ENCODE measurements around the gene BCAP31.

Gene BCAP31

DNA sequence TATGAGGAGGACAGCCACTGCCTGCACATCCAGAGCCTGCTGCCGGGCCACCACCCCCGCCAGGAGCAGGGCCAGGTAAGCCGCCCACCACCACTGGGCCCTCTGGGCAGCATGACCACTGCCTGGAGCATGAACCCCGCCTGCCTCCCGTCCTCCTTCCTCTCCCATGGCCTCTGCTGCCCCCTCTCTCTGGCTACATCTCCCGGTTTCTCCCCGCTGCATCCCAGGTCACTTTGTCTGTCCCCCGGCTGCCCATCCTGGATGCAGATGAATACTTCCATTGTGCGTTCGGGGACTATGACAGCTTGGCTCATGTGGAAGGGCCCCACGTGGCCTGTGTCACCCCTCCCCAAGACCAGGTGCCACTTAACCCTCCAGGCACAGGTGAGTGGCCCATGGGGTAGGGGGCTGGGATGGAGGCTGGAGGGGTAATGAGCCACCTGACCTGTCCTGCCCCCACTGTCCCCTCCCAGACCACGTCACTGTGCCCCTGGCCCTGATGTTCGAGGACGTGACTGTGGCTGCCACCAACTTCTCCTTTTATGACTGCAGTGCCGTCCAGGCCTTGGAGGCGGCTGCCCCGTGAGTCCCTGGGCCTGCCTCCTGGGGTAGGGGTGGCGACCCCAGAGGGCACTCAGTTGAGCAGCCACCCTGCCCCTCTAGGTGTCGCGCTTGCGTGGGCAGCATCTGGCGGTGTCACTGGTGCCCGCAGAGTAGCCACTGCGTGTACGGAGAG, 45.8 kb upstream of the BCAP31 start:
- H3K4me3 ChIP-seq (ENCODE audit: low read depth, low read length): no peak overlapping the region
- DNase-seq (ENCODE audit: low read depth): no peak
- TF ChIP-seq, protein P1, sequence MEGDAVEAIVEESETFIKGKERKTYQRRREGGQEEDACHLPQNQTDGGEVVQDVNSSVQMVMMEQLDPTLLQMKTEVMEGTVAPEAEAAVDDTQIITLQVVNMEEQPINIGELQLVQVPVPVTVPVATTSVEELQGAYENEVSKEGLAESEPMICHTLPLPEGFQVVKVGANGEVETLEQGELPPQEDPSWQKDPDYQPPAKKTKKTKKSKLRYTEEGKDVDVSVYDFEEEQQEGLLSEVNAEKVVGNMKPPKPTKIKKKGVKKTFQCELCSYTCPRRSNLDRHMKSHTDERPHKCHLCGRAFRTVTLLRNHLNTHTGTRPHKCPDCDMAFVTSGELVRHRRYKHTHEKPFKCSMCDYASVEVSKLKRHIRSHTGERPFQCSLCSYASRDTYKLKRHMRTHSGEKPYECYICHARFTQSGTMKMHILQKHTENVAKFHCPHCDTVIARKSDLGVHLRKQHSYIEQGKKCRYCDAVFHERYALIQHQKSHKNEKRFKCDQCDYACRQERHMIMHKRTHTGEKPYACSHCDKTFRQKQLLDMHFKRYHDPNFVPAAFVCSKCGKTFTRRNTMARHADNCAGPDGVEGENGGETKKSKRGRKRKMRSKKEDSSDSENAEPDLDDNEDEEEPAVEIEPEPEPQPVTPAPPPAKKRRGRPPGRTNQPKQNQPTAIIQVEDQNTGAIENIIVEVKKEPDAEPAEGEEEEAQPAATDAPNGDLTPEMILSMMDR (conservative IDR thresholded peaks at IDR 0.05; ENCODE audit: low read depth, low read length): no peak

DNA sequence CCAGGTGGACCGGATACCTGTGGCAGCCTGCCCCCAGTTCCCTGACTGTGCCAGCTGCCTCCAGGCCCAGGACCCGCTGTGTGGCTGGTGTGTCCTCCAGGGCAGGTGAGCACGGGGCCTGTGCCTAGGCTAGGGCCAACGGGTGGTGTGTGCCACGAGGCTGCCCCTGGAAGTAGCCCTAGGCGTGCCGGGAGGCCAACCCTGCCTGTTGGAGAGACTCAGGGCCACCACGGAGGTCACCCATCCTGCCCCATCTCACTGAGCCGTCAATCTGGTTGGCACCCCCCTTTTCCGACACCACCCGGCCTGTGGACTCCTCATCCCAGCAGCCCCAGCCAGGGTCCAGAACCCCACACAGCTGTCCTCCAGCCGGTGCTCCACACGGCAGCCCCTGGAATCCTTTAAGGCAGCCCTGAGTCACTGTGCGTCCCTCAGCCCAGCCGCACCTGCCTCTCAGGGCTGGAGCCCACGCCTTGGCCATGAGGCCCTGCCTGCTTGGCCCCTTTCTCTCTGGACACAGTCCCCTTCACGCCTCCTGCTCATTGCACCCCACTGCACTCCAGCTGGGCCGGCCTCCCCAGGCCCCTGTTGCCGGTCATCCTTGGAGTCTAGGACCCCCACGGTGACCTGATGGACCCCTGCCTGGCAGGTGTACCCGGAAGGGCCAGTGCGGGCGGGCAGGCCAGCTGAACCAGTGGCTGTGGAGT, 45.1 kb upstream of the BCAP31 start:
- H3K4me3 ChIP-seq (ENCODE audit: low read depth, low read length): no peak overlapping the region
- TF ChIP-seq, protein P1 (conservative IDR thresholded peaks at IDR 0.05; ENCODE audit: low read depth, low read length): no peak
- no peak for DNase-seq (ENCODE audit: low read depth)

DNA sequence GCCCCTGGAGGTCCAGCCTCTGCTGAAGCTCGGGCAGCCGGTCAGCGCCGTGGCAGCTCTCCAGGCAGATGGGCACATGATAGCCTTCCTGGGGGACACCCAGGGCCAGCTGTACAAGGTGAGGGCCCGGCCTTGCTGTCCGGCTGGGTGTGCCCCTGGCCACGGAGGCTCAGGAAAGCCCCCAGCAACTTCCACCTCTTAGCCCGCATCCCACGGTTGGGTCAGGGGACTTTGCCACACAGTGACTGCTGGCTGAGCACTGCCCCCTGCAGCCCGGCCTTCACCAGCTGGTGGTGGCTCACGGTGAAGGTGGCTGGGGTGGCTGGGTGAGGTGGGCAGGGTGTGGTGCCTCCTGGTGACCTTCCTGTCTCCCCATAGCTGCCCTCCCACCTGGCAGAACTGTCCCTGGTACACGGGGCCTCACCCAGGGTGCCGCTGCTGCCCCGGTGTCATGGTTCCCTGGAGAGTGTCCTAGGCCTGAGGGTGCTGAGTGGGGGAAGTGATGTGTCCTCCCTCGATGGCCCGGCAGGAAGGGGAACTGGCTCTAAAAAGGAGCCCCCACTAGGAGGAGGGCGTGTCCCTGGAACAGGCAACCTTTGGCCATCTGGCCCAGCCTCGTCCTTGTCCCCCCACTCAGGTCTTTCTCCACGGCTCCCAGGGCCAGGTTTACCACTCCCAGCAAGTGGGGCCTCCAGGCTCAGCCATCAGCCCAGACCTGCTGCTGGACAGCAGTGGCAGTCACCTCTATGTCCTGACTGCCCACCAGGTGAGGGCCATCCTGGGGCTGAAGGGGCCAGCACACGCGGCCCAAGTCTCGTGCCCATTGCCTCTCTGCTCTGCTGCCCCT, 44.3 kb upstream of the BCAP31 start:
- TF ChIP-seq, protein P1 (conservative IDR thresholded peaks at IDR 0.05; ENCODE audit: low read depth, low read length): peak; percentile 19
- no peak for DNase-seq (ENCODE audit: low read depth)
- H3K4me3 ChIP-seq (ENCODE audit: low read depth, low read length): no peak overlapping the region

DNA sequence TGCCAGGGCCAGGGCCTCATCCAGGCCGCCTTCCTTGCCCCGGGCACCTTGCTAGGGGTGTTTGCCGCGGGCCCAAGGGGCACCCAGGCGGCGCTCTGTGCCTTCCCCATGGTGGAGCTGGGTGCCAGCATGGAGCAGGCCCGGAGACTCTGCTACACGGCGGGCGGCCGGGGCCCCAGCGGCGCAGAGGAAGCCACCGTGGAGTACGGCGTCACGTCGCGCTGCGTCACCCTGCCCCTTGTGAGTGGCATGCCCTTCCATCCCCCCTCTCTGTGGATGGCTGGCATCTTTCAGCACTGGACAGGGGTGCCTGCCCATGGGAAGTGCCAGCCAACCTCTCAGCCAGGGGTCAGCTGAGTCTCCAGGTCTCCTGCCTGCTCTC, 43.5 kb upstream of the BCAP31 start:
- no peak overlapping the region for H3K4me3 ChIP-seq (ENCODE audit: low read depth, low read length)
- no peak for DNase-seq (ENCODE audit: low read depth)
- TF ChIP-seq, protein P1 (conservative IDR thresholded peaks at IDR 0.05; ENCODE audit: low read depth, low read length): no peak

DNA sequence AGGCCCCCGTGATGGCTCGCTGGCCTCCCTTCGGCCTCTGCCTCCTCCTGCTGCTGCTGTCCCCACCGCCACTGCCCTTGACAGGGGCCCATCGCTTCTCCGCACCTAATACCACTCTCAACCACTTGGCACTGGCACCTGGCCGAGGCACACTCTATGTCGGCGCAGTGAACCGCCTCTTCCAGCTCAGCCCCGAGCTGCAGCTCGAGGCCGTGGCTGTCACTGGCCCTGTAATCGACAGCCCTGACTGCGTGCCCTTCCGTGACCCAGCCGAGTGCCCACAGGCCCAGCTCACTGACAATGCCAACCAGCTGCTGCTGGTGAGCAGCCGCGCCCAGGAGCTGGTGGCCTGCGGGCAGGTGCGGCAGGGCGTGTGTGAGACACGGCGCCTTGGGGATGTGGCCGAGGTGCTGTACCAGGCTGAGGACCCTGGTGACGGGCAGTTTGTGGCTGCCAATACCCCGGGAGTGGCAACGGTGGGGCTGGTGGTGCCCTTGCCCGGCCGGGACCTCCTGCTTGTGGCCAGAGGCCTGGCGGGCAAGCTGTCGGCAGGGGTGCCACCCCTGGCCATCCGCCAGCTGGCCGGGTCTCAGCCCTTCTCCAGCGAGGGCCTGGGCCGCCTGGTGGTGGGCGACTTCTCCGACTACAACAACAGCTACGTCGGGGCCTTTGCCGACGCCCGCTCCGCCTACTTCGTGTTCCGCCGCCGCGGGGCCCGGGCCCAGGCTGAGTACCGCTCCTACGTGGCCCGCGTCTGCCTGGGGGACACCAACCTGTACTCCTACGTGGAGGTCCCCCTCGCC, 42.9 kb upstream of the BCAP31 start:
- TF ChIP-seq, protein P1 (conservative IDR thresholded peaks at IDR 0.05; ENCODE audit: low read depth, low read length): no peak
- no peak overlapping the region for H3K4me3 ChIP-seq (ENCODE audit: low read depth, low read length)

DNA sequence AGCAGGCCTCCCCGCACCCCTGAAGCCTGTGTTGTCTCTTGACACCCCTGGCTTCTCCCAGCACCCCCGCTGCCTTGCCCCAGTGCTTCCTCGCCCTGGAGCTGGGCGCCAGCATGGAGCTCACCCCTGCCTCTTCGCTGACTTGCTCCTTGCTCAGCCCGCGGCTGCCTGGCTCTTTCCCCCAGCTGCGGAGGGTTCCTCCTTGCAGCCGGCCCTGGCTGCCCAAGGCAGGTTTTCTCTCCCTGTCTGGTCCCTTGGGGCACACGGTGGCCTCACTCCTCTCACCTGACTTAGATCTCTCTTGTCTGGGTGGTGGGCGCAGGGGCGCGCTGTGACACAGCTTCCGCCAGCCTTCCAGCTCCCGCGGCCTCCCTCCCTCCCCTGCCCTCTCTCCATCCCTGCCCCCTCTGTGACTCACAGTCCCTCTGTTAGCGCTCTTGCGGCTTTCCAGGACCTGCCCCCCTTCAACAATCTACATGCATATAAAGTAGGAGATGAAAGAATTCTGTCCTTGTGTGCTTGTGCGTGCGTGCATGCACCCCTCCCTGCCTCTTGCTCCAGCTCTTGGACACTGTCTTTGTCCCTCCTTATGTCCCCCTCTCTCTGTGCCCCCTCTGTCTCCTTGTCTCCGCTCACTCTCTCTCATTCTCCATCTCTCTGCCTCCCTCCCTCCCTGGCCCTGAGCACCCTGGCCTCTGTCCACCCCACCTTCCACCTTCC, 42.1 kb upstream of the BCAP31 start:
- TF ChIP-seq, protein P1 (conservative IDR thresholded peaks at IDR 0.05; ENCODE audit: low read depth, low read length): no peak
- peak; percentile 66 for DNase-seq (ENCODE audit: low read depth)
- peak overlapping the region; percentile 54 for H3K4me3 ChIP-seq (ENCODE audit: low read depth, low read length)

More for the DNA sequence above, 42.9 kb upstream of the BCAP31 start:
- DNase-seq (ENCODE audit: low read depth): no peak

All from choroid plexus epithelial cell (primary cell).